H1 (cell line): ENCODE data around the gene GRIK4. TPM values are rescaled to one million over a fixed set of nuclear protein-coding genes. Genes with fewer than 3 reads are reported as not detected.

Experiments used
- CBX5 ChIP-seq: fragments of 300-800, 300-1000 bp; sonication (generic); IDR thresholded peaks from 2 replicates; pipeline ENCODE4 v1.7.1; 2016; ENCODE audit warnings: antibody characterized with exemption, low read length, low read depth
- CEBPB ChIP-seq: IDR thresholded peaks from 2 replicates; pipeline ENCODE4 v1.6.1; 2012; ENCODE audit warnings: low read depth, low read length
- CHD2 ChIP-seq: IDR thresholded peaks from 2 replicates; pipeline ENCODE4 v1.6.1; 2012; ENCODE audit warnings: low read length, improper control_type of control experiment
- CREB1 ChIP-seq: IDR thresholded peaks from 2 replicates; pipeline ENCODE4 v1.6.1; 2012; ENCODE audit warnings: inconsistent platforms
- CTBP2 ChIP-seq: IDR thresholded peaks from 2 replicates; pipeline ENCODE4 v1.7.0; 2011; ENCODE audit warnings: borderline replicate concordance, mild to moderate bottlenecking, moderate library complexity, mixed read lengths, low read length; ENCODE audit not compliant: insufficient read depth, insufficient read length
- HDAC6 ChIP-seq: IDR thresholded peaks from one replicate; pipeline ENCODE4 v1.7.1; 2012; ENCODE audit warnings: low read depth, mild to moderate bottlenecking, inconsistent platforms, low read length, moderate library complexity
- RBBP5 ChIP-seq: IDR thresholded peaks from 2 replicates; pipeline ENCODE4 v1.7.1; 2012; ENCODE audit warnings: low read depth, mild to moderate bottlenecking, inconsistent platforms, low read length, moderate library complexity, borderline replicate concordance
- SP4 ChIP-seq: IDR thresholded peaks from 2 replicates; pipeline ENCODE4 v1.6.1; 2012; ENCODE audit warnings: low read length, inconsistent platforms
- TAF1 ChIP-seq: IDR thresholded peaks from 2 replicates; pipeline ENCODE4 v1.6.1; 2011; ENCODE audit warnings: mild to moderate bottlenecking, low read depth, low read length
- TBP ChIP-seq: IDR thresholded peaks from 2 replicates; pipeline ENCODE4 v1.6.1; 2011; ENCODE audit warnings: low read depth, low read length, improper control_type of control experiment
- polyA plus RNA-seq, 7 experiments: library from polyadenylated mRNA; depleted of rRNA in 3 of 7; stranded (reverse) in 5 of 7; unstranded in 2 of 7; fragments of >200 nt in 5 of 7; fragments of 200-250 nt in 2 of 7; gene quantifications; 1 replicate in 5 of 7; 2 replicates in 1 of 7; 4 replicates in 1 of 7; pipeline versions ENCODE4 v1.2.1 to v1.2.3, GENCODE V29; 2011 to 2013; ENCODE audit warnings: missing spikeins in 2 of 7, mixed read lengths in 2 of 7
- total RNA-seq: library from RNA; stranded (reverse); fragmentation: NEBNext Ultra II Directional; extraction: Animal tissue kit (Norgen Biotek cat#: 25700); gene quantifications from 2 replicates; pipeline ENCODE4 v1.2.1, GENCODE V29; 2021
- TF ChIP-seq, protein P1 (sequence below): fragments of 300-600 bp; sonication (generic); IDR thresholded peaks from 2 replicates; pipeline ENCODE4 v1.7.1; 2012; ENCODE audit warnings: low read length, moderate library complexity, mild to moderate bottlenecking, inconsistent platforms; ENCODE audit not compliant: insufficient replicate concordance

GRIK4 gene
- total and polyA plus RNA-seq, 2 of the 8 experiments (the other 6 are each of a cell fraction or from before 2014, with no cell fraction given): 1.2 to 2.9 TPM

DNA sequence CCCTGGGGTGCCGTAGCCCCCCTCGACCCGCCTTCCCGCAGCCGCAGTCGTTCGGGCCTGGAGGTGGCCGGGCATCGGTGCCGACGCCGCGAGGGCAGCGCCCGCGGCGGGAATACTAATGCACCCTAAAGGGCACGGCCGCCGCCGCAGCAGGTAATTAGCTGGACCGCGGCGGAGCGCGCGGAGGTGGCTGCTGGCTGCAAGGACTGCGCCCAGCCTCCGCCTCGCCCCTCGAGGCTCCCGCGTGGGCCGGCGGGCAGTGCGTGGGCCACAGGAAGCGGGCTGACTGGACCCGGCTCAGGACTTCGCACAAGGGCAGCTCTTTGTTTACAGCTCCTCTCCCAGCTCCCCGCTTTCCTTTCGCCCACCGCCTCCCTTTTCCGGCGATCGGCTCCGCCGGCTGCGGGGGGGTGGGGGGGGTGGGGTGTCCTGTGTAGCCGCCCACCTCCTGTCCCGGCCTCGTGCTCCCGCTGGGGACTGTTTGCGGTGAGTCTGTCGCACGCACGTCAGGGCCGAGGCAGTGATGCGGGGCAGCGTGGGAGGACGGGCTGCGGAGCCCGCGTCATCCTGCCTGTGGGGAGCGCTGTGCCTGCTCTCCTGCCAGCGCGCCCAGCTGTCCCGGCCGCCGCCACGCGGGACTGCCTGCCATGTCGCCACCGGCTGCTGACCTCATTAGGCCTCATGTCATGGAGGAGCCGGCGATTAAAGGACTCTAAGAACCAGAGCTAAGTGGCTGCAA is 53.2 kb downstream of the GRIK4 start (continued):
- TF ChIP-seq RBBP5 (0 out of 2 replicates have a peak, but pooled peaks have one; percentile 62), CREB1 (peak; percentile 49; the same call in 1 of the 2 replicates), CEBPB (no peak), TAF1 (no peak), HDAC6 (no peak), TBP (no peak), CTBP2 (no peak), CBX5 (no peak), CHD2 (no peak), SP4 (no peak)
- TF ChIP-seq, protein P1, sequence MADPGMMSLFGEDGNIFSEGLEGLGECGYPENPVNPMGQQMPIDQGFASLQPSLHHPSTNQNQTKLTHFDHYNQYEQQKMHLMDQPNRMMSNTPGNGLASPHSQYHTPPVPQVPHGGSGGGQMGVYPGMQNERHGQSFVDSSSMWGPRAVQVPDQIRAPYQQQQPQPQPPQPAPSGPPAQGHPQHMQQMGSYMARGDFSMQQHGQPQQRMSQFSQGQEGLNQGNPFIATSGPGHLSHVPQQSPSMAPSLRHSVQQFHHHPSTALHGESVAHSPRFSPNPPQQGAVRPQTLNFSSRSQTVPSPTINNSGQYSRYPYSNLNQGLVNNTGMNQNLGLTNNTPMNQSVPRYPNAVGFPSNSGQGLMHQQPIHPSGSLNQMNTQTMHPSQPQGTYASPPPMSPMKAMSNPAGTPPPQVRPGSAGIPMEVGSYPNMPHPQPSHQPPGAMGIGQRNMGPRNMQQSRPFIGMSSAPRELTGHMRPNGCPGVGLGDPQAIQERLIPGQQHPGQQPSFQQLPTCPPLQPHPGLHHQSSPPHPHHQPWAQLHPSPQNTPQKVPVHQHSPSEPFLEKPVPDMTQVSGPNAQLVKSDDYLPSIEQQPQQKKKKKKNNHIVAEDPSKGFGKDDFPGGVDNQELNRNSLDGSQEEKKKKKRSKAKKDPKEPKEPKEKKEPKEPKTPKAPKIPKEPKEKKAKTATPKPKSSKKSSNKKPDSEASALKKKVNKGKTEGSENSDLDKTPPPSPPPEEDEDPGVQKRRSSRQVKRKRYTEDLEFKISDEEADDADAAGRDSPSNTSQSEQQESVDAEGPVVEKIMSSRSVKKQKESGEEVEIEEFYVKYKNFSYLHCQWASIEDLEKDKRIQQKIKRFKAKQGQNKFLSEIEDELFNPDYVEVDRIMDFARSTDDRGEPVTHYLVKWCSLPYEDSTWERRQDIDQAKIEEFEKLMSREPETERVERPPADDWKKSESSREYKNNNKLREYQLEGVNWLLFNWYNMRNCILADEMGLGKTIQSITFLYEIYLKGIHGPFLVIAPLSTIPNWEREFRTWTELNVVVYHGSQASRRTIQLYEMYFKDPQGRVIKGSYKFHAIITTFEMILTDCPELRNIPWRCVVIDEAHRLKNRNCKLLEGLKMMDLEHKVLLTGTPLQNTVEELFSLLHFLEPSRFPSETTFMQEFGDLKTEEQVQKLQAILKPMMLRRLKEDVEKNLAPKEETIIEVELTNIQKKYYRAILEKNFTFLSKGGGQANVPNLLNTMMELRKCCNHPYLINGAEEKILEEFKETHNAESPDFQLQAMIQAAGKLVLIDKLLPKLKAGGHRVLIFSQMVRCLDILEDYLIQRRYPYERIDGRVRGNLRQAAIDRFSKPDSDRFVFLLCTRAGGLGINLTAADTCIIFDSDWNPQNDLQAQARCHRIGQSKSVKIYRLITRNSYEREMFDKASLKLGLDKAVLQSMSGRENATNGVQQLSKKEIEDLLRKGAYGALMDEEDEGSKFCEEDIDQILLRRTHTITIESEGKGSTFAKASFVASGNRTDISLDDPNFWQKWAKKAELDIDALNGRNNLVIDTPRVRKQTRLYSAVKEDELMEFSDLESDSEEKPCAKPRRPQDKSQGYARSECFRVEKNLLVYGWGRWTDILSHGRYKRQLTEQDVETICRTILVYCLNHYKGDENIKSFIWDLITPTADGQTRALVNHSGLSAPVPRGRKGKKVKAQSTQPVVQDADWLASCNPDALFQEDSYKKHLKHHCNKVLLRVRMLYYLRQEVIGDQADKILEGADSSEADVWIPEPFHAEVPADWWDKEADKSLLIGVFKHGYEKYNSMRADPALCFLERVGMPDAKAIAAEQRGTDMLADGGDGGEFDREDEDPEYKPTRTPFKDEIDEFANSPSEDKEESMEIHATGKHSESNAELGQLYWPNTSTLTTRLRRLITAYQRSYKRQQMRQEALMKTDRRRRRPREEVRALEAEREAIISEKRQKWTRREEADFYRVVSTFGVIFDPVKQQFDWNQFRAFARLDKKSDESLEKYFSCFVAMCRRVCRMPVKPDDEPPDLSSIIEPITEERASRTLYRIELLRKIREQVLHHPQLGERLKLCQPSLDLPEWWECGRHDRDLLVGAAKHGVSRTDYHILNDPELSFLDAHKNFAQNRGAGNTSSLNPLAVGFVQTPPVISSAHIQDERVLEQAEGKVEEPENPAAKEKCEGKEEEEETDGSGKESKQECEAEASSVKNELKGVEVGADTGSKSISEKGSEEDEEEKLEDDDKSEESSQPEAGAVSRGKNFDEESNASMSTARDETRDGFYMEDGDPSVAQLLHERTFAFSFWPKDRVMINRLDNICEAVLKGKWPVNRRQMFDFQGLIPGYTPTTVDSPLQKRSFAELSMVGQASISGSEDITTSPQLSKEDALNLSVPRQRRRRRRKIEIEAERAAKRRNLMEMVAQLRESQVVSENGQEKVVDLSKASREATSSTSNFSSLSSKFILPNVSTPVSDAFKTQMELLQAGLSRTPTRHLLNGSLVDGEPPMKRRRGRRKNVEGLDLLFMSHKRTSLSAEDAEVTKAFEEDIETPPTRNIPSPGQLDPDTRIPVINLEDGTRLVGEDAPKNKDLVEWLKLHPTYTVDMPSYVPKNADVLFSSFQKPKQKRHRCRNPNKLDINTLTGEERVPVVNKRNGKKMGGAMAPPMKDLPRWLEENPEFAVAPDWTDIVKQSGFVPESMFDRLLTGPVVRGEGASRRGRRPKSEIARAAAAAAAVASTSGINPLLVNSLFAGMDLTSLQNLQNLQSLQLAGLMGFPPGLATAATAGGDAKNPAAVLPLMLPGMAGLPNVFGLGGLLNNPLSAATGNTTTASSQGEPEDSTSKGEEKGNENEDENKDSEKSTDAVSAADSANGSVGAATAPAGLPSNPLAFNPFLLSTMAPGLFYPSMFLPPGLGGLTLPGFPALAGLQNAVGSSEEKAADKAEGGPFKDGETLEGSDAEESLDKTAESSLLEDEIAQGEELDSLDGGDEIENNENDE: no peak
